Activated T-helper 1 cell treated with anti-CD3 and anti-CD28 coated beads, Interleukin-2, amount 50 U/mL, for 16 hours (primary cell): ENCODE results near the gene TAMALIN.

Source experiments
- DNase-seq, 2 donors: peaks; one replicate each; pipeline ENCODE4 v3.0.0-alpha.2; 2020; ENCODE audit warnings: low read depth in 1 of 2, low spot score in 1 of 2

Gene TAMALIN

DNA sequence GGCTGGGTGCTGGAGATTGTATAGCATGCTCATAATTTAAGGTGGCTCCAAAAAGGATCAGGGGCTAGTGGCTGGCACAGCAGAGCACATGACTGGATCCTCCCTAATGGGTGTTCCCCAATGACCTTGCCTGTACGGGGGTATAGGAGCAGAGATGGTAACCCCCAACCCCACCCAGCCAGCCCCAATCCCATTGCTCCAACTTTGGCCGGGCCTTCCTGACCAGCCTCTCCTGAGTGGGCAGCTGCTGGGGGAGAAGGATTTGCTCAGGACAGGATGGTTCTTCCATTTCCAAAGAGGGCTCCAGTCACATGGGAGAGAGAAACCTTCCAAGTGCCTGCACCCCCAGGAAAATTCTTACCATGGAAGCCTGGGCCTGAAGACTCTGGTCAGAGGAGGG lies 29.2 kb downstream of the TAMALIN start:
- no peak for DNase-seq

DNA sequence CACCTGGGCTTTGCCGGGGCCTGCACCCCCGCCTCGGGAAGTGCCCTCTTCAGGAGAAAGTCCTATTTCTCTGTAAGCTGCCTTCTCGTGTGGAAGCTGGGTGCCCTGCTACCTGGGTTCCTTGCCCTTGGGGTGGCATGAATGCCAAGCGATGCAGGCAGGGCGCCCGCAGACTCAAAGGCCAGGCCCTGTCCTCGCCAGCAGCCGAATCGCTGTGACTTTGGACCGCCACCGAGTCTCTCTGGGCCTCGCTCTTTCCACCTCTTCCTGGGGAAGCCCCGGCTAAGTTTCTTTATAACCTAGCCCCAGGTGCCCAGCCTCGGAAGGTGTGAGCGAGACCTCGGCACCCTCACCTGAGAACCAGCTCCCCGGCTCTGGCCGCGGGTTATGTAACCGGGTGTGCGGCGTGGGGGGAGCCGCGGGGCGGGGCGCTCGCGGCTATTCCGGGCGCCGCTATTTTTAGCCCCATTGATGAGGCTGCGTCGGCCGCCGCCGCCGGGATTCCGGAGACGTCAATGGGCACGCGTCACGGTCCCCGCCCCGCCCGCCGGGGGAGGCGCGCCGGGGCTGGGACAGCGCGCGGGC lies 29.9 kb downstream of the TAMALIN start:
- DNase-seq: peak; percentile 58 to 80

DNA sequence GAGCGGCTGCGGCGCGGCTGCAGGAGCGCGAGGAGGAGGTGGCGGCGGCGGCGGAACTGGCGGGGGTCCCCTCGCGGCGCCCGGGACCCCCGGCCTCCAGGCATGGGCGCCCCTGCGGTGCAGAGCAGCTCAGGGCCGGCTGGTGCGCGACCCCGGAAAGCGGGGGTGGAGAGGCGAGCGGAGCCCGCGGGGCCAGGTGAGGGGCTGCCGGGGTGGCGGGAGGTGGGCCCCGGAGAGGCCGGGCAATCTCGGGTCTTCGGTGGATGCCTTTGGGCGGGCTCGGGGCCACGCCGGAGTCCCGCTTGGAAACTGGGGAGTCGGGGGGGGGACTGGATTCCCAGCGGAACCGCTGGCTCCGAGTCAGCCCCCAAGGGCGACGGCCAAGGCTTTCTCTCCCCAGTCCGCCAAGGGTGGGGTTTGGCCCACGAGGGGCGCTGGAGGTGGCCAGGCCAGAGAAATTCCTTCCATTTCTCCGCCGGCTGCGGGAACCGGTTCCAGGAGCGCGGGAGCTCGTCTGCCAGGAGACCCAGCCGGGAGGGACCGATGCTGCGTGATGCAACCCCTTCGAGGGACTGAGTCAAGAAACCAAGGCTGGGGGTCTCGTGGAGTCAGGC lies 30.6 kb downstream of the TAMALIN start:
- no peak for DNase-seq

DNA sequence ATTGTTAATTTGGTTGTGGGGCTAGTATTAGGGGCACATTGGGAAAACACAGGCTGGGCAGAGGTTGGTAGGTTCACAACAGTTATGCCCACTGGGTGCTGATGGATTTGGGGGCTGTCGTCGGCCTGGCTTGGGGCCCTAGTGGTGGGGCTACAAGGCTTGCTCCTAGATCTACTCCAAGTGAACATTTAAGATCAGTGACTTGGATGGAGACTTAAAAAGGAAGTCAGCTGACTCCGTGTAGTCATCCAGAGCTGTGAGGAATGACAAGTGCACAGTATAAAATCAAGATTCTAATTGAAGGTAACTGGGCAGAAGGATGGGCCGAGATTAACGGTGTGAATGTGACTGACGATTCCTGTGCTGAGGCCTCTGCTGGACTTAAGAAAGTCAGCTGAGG lies 31.7 kb downstream of the TAMALIN start:
- no peak for DNase-seq

DNA sequence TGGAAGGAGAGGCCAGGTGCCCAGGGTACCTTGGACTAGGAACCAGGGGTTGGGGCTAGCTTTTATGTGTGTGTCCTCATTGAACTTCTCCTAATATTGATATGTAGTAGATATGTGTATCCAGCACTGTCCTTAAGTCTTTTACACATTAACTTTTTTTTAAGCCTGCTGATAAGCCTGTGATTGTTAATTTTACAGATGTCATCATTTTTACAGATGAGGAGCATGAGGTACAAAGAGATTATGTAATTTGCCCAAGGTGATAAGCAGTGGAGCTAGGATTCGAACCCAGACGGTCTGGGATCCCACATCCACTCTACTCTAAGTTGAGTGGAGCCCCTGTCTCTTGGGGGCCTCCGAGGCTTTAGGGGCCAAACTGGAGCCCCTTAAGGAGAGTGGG lies 34.3 kb downstream of the TAMALIN start:
- no peak for DNase-seq

DNA sequence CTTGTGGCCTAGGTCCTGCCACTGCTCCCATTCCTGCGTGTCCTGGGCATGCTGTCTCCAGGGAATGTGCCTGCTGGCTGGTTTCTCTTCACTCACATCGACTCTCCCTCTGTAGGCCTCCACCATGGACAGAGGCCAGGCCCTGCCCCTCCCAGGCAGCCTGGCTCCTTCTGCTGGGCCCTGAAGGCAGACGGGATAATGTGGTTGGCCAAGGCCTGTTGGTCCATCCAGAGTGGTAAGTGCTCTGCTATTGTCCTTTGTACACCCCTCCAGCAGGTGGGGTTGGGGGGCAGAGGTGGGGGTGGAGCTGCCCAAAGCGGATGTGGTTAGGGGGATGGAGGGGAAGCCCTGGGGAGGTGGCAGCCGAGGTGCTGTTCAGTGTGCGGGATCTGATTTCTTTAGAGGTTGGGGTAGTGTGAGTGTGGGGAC lies 35.0 kb downstream of the TAMALIN start:
- DNase-seq: no peak

DNA sequence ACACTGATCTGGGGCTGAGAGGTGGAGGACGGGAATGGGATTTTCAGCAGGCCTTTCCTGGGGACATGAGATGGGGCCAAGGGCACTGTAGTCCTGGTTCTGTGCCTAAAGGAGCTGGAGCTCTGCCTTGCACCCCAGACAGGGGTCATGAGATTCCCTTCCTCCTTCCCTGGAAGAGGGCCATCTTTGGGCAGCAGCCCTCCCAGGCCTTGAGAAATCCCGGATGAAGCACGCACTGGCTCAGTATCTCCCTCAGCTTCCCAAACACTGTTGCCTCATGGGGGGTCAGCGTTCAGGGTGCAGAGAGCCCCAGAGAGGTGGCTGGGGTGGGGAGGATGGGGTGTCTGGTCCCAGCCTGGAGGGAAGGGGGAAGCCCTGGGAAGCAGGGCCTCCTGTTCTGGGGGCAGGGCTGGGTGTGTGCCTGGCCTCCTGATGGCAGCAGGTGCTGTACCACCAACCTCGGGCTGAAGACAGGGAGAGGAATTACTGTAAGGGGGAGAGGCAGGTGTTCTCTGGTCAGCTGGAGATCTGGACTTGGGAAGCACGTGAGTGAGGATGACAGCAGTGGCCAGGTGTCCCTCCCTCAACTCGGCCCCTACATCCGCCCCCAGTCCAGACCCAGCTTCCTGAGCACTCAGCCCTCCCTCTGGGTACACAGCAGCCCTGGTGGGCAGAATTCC lies 36.1 kb downstream of the TAMALIN start:
- DNase-seq: no peak

DNA sequence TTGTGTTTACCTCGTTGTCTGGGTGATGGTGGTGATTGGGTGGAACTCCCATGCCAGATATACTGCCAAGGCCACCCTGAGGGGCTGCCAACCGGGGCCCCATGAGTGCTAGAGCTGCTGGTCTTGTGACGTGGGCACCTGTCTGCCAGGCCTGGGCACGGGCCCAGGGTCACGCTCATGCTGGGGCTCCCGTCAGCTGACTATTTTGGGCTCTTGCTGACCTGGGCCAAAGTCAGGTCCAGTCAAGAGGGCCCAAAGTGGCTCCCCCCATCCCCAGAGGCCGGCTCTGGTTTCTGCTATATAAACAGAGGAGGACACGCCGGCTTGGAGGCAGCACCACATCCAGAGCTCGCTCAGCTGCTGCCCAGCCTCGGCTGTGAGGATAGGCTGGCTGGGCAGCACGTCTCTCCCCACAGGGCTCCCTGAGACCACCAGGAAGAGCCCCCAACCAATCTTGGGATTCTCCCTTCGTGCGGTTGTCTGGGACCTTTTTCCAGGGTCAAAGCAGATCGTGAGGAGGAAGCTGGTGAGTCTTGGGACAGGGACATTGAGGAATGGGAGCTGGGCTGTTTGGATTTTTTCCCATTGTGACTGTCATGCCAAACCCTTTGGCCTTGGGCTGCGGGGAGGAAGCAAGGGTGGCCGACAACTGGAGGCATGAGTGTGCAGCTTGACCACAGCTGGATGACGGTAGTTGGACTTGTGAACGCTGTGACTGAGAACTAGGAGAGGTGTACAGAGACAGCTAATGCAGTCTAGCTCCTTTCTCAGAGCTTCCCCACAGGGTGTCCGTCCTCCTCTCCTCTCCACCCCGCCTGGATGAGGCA lies 36.9 kb downstream of the TAMALIN start:
- DNase-seq: no peak

DNA sequence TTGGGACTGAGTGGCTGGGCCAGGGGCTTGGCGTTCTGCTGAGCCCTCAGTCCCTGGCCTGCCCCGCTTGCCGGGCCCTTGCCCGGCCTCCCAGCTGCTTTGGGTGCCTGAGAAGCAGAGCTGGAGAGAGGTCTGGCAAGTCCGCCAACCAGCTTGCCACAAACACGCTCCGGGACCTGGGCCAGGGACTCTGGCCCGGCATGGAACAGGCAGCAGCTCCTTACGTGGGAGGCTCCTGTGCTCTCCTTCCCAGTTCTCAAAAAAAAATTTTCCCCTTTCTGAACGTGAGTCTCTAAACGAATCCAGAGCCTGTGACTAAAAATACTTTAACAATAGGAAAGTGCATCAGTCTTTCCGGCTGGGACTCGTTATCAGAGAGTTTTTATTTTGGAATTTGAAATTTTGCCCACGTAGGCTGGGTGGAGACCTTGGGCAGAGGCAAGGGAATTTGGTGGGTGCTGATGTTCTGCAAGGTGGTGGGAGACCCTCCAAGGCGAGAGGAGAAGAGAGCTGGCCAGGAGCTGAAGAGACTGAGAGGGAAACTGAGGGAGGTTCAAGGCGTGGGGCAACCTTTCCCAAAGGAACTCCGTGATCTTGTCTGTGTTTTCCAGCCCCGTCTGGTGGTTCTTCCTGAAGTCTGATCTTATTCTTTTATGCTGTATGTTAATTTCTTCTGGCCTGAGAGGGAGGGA lies 37.7 kb downstream of the TAMALIN start:
- DNase-seq: no peak

DNA sequence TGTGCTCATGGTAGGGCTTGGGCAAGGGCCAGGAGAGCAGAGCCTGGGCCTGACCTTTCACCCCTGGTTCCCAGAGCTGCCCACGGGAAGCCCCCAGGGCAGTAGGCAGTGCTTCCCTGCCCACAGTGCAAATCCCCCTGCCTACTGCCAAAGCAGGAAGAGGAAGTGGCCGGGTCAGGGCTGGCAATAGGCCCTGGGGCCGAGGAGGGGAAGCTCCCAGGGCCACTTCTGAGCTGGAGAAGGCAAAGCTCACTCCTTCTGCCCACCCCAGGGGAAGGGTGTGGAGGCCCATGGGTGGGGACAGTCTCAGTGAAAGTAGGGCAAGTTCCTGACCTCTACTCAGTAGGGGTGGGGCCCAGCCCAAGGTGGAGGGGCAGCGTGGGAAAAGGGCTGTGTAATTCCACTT lies 39.1 kb downstream of the TAMALIN start:
- DNase-seq: no peak

DNA sequence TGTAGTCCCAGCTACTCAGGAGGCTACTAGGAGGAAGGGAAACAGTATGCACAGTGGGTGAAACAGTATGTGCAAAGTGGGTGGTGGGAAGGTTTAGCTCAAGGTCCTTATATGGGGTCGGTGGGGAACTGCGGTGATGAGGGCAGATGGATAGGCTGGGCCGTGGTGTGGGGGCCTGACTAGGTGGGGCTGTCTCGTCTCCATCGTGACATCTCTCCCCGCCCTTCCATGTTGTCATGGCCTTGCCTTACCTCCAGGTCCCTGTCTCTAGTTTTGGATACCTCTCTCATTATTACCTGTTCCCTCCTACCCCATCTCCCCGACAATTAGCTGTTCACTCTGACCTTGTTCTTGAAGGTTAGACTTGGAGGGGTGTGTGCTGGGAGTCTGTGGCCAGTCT lies 40.1 kb downstream of the TAMALIN start:
- DNase-seq: no peak

DNA sequence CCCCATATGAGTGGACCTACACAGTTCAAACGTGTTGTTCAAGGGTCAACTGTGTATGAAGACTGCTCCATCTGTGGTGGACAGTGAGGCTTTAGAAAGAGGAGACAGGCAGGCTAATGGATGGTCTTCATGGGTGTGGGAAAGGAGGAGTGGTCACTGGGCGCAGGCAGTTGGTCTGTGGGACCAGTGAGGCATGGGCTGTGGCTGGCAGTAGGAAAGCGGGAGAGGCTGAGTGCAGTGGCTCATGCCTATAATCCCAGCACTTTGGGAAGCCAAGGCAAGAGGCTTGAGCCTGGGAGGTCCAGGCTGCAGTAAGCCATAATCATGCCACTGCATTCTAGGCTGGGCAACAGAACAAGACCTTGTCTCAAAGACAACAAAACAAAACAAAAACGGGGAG lies 42.5 kb downstream of the TAMALIN start:
- DNase-seq: no peak

DNA sequence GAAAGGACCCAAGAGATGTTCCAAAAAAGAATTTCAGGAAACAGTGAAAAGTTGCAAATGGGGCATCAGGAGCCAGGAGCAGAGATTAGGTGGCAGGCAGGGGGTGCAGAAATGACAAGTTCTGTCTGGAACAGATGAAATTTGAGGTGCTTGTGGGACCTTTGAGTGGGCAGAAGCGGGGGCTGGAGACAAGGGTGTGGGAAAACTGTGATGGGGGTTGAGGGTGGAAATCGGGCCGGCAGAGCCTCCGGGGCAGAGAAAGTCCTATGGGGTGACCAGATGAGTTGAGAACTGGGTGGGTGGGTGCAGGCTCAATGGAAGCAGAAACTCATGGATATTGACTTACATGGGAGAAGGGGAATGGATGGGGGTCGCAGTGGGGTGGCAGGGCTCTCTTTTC lies 42.9 kb downstream of the TAMALIN start:
- no peak for DNase-seq

DNA sequence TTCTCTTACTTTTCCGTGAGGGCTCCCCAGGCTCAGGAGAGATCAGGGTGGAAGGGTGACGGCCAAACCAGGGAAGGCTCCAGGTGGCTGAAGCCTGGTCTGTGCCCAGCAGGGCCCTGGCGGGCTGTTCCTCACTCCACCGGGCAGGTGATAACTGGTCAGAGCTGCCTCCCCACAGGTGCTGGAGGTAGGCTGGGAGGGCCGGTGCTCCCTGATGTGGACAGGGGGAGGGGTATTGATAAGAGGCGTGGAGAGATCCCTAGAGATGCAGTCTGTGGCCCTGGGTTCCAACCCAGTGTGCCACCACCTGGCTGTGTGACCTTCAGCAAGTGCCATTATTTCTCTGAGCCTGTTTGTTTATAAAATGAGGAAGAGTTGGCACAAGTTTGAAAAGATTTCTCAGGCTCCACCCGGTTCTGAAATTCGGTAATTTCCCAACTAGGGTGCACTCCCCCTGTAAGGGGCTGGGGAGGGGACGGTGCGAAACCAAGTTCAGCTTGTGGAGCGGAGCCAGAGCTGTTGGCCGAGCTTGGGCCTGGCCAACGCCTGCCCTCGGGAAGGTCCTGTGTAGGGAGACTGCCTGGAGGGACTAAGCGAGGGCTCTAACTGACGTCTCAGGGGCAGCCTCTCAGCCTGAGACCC lies 43.5 kb downstream of the TAMALIN start:
- no peak for DNase-seq

DNA sequence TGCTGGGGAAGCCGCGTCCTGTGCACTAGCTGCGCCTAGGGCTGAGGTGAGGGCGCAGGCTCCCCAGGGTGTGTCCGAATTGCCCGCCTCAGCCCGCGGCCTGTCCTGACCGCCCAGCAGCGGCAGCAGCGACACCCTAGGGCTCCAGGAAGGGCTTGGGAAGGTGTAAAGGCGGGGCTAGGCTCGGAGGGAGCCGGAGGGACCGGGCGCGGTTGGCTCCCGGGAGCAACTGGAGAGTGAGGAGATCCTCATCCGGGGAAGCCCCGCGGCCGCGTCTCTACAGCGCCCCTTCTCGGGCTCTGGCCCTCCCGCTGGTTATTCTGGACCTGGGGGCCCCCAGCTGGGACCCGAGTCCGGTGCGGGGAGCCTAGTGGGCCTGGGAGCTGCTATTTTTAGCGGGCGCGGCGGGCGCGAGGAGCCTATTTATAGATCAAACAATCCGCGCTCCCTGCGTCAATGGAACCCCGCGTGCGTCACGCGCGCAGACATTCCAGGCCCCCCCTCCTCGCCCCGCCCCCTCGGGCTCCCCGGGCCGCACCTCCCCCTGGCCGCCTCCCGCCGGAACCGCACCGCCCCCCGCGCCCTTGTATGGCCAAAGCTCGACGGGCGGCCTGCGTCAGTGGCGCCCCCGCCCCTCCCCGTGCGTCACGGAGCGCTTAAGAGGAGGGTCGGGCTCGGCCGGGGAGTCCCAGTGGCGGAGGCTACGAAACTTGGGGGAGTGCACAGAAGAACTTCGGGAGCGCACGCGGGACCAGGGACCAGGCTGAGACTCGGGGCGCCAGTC lies 44.2 kb downstream of the TAMALIN start, which contains the start of gene NR4A1:
Gene NR4A1, plus strand, starts transcription at position 685 of the 784 bp plus-strand sequence. CDS start 2,887 bp downstream, outside the sequence.
- DNase-seq: peak; percentile 96 to 99

DNA sequence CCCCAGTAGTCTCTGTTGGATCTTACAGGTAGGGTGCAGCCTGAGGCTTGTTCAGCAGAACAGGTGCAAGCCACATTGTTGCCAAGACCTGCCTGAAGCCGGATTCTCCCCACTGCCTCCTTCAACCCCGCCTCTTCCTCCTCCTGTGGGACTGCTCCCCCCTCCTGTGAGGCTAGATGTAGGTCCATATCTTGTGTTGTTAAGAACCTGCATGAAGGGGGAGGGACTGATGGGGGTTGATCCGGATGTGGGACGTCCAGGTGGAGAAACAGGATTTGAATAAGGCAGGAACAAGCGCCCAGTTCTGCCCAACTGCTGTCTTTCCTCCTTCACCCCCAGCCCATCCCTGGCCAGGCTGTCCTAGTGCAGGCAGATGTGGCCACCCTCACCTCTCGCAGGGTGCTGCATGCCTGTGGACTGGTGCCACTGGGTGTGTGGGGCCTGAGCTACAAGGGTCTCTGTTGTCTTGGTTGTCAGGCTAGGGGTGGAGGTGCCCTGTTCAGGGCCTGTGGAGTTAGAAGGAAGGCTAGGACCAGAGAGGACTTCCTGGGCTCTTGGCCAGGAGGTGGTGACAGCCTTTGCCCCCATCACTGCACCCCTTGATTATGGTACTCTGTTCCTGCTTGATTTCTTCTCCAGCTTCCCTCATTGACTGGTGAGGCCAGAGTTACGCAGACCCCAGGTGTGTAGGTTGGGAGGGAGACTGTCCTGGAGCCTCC lies 45.9 kb downstream of the TAMALIN start:
- DNase-seq: no peak

DNA sequence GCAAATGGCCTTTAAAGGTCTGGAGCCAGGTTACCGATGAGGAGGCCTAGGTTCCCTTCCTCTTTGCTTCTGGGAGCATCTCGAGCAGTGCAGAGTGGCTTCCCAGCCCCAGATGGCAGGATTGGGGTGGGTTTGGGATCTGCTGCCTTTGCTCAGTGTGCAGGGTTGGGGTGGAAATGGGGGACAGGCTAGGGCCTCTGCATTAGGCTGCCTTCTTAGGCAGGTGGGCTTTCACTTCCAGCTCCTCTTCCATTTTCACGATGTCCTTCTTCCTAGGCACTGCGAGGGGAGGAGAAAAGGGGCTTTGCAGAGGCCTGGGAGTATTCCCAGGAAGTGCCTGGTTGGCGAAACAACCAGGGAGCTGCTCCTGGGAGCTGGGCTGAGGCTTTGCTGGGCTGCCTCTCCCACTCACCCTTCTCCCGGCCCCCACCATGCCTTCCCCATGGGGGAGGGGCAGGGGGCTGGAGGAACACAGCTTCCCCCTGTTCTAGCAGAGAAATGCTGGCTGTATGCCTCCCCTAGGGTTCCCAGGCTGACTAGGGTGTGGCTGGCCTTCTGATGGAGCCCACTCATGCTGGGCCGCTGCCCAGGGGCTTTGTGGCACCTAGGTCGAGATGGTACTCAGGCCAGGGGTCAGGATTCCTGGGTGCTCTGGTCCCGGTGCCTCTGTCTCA lies 46.9 kb downstream of the TAMALIN start:
- no peak for DNase-seq

DNA sequence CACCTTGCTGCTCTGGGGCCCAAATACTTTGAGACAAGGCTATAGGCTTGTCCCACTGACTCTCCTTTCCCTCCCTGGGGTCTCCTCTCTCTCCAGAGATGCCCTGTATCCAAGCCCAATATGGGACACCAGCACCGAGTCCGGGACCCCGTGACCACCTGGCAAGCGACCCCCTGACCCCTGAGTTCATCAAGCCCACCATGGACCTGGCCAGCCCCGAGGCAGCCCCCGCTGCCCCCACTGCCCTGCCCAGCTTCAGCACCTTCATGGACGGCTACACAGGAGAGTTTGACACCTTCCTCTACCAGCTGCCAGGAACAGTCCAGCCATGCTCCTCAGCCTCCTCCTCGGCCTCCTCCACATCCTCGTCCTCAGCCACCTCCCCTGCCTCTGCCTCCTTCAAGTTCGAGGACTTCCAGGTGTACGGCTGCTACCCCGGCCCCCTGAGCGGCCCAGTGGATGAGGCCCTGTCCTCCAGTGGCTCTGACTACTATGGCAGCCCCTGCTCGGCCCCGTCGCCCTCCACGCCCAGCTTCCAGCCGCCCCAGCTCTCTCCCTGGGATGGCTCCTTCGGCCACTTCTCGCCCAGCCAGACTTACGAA lies 47.6 kb downstream of the TAMALIN start:
- no peak for DNase-seq
